Measurements from ENCODE around the gene WFDC11.
"Not testable (repeated sequence)": the region's sequence is repeated elsewhere in the genome, so short reads cannot be mapped to it uniquely, and the experiment has no call there.

GRCh38 chr20:45657038-45657437, 13.0 kb downstream of the WFDC11 start:
- not testable (repeated sequence) for TF ChIP-seq CTCF (IDR thresholded peaks at IDR 0.05); POLR2A (IDR thresholded peaks at IDR 0.05); POLR2AphosphoS5 (IDR thresholded peaks at IDR 0.05; ENCODE audit: insufficient read depth in 1 of 2, low read depth in 1 of 2)
